Measurements from ENCODE around the gene SLIT3.

Gene SLIT3

DNA sequence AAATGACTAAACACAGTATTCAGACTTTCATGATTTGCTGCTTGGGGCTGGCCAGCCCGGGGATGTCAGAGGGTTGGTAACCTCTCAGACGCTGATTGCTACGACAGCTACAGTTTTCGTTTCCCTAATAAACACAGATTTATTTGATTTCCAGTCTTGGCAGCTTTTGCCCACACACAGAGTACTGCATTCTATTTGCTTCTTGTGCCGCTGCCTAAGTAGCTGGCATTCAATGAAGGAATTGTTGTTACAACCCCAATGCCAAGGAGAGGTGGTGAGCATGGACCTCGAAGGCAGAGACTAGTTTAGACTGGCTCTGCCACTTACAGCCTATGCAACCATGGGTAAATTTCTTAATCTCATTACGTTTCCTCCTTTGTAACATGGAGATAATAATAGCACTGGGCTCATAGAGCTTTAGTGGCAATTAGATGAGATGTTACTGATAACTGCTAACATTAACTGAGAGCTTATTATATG lies 474.7 kb downstream of the SLIT3 start:
- Histone ChIP-seq H3K27ac (ENCODE audit: low read length) (no peak overlapping the region), H3K79me2 (ENCODE audit: insufficient read depth, low read length) (no peaks in the 10 kb centered on the region), H3K4me3 (ENCODE audit: low read depth in 1 of 2, low read length in 2 of 2) (no peak overlapping the region), H4K20me1 (ENCODE audit: insufficient read depth, low read length) (no peaks in the 10 kb centered on the region), H3K4me2 (ENCODE audit: insufficient read depth, low read length) (no peak overlapping the region), H3K36me3 (ENCODE audit: insufficient read depth, low read length) (no peaks in the 10 kb centered on the region), H2AFZ (ENCODE audit: low read depth, low read length) (no peak overlapping the region), H3K9ac (ENCODE audit: low read depth, low read length) (no peak overlapping the region), H3K9me3 (ENCODE audit: insufficient read depth, low read length, severe bottlenecking) (no peaks in the 10 kb centered on the region), H3K4me1 (ENCODE audit: insufficient read depth, low read length) (no peaks in the 10 kb centered on the region), H3K27me3 (ENCODE audit: insufficient read depth, low read length, poor library complexity) (no peaks in the 10 kb centered on the region)
- no peak for TF ChIP-seq EZH2 (IDR thresholded peaks at IDR 0.05; ENCODE audit: borderline replicate concordance, low read depth, low read length, severe bottlenecking)
- TF ChIP-seq, protein P1, sequence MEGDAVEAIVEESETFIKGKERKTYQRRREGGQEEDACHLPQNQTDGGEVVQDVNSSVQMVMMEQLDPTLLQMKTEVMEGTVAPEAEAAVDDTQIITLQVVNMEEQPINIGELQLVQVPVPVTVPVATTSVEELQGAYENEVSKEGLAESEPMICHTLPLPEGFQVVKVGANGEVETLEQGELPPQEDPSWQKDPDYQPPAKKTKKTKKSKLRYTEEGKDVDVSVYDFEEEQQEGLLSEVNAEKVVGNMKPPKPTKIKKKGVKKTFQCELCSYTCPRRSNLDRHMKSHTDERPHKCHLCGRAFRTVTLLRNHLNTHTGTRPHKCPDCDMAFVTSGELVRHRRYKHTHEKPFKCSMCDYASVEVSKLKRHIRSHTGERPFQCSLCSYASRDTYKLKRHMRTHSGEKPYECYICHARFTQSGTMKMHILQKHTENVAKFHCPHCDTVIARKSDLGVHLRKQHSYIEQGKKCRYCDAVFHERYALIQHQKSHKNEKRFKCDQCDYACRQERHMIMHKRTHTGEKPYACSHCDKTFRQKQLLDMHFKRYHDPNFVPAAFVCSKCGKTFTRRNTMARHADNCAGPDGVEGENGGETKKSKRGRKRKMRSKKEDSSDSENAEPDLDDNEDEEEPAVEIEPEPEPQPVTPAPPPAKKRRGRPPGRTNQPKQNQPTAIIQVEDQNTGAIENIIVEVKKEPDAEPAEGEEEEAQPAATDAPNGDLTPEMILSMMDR (IDR thresholded peaks at IDR 0.05; ENCODE audit: borderline replicate concordance, extremely low read depth, low read length, poor library complexity, severe bottlenecking), result no peak
- DNase-seq, result no peak
- no peak for ATAC-seq (ENCODE audit: insufficient read depth, low read depth)

DNA sequence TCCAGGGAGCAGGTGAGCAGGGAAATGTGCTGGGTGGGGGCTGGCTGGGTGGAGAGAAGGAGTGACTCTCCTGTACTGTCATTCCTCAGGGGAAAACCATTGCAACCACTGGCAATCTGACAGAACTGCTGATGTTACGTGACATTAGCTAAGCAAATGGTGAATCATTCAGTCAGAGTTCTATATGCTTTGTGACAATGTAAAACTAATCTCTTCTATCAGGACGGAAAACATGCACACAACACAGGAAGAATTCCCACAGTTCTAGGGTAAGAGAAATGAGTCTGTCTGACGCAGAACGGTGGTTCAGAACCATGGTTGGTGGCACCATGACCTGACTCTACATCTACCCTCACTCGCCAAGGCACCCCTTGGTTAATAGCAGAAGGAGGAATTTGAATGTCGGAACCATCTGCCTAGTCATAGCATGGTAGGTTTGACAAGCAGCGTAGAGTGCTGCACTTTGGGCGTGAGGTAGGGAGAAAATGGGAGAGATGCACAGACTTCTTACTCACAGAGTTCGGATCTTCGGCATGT lies 478.1 kb downstream of the SLIT3 start:
- H3K4me3 ChIP-seq (ENCODE audit: low read depth in 1 of 2, low read length in 2 of 2), result no peak overlapping the region
- H3K27me3 ChIP-seq (ENCODE audit: insufficient read depth, low read length, poor library complexity), result no peaks in the 10 kb centered on the region
- H3K4me1 ChIP-seq (ENCODE audit: insufficient read depth, low read length), result no peaks in the 10 kb centered on the region
- H3K79me2 ChIP-seq (ENCODE audit: insufficient read depth, low read length), result no peaks in the 10 kb centered on the region
- no peak overlapping the region for H3K9ac ChIP-seq (ENCODE audit: low read depth, low read length)
- no peak overlapping the region for H2AFZ ChIP-seq (ENCODE audit: low read depth, low read length)
- ATAC-seq (ENCODE audit: insufficient read depth, low read depth), result no peak
- no peaks in the 10 kb centered on the region for H4K20me1 ChIP-seq (ENCODE audit: insufficient read depth, low read length)
- TF ChIP-seq EZH2 (IDR thresholded peaks at IDR 0.05; ENCODE audit: borderline replicate concordance, low read depth, low read length, severe bottlenecking), result no peak
- no peak overlapping the region for H3K27ac ChIP-seq (ENCODE audit: low read length)
- no peaks in the 10 kb centered on the region for H3K9me3 ChIP-seq (ENCODE audit: insufficient read depth, low read length, severe bottlenecking)
- DNase-seq, result no peak
- no peaks in the 10 kb centered on the region for H3K36me3 ChIP-seq (ENCODE audit: insufficient read depth, low read length)
- no peak overlapping the region for H3K4me2 ChIP-seq (ENCODE audit: insufficient read depth, low read length)

DNA sequence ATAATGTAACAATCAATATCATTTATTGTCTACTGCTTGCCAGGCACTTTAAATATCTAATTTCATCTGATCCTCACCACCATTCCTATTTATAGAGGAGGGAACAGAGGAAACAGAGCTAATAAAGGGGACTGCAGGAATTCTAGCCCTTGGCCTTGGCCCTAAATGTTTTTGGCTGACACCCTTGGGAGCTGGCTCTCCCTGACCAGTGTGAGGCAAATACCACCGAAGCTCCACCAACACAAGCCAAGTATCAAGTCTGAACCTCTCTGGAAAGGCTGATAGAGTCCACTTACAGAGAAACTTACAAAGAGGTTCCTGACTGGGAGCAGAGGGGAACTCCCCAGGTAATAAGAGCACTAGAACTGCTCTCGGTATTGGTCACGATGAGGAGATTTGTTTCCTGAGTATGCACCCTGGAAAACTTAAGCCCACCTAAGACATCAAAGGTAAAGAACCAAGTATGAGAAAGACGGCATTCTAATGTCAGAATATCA lies 478.6 kb downstream of the SLIT3 start:
- no peak for TF ChIP-seq EZH2 (IDR thresholded peaks at IDR 0.05; ENCODE audit: borderline replicate concordance, low read depth, low read length, severe bottlenecking)
- TF ChIP-seq, protein P1 (IDR thresholded peaks at IDR 0.05; ENCODE audit: borderline replicate concordance, extremely low read depth, low read length, poor library complexity, severe bottlenecking), result no peak
- no peak for DNase-seq
- no peaks in the 10 kb centered on the region for H3K79me2 ChIP-seq (ENCODE audit: insufficient read depth, low read length)
- H4K20me1 ChIP-seq (ENCODE audit: insufficient read depth, low read length), result no peaks in the 10 kb centered on the region
- no peak overlapping the region for H3K9ac ChIP-seq (ENCODE audit: low read depth, low read length)
- no peaks in the 10 kb centered on the region for H3K4me1 ChIP-seq (ENCODE audit: insufficient read depth, low read length)
- H3K4me2 ChIP-seq (ENCODE audit: insufficient read depth, low read length), result no peak overlapping the region
- H3K36me3 ChIP-seq (ENCODE audit: insufficient read depth, low read length), result no peaks in the 10 kb centered on the region
- H3K27me3 ChIP-seq (ENCODE audit: insufficient read depth, low read length, poor library complexity), result no peaks in the 10 kb centered on the region
- no peak overlapping the region for H3K27ac ChIP-seq (ENCODE audit: low read length)
- ATAC-seq (ENCODE audit: insufficient read depth, low read depth), result no peak
- no peak overlapping the region for H2AFZ ChIP-seq (ENCODE audit: low read depth, low read length)
- no peaks in the 10 kb centered on the region for H3K9me3 ChIP-seq (ENCODE audit: insufficient read depth, low read length, severe bottlenecking)
- H3K4me3 ChIP-seq (ENCODE audit: low read depth in 1 of 2, low read length in 2 of 2), result no peak overlapping the region

DNA sequence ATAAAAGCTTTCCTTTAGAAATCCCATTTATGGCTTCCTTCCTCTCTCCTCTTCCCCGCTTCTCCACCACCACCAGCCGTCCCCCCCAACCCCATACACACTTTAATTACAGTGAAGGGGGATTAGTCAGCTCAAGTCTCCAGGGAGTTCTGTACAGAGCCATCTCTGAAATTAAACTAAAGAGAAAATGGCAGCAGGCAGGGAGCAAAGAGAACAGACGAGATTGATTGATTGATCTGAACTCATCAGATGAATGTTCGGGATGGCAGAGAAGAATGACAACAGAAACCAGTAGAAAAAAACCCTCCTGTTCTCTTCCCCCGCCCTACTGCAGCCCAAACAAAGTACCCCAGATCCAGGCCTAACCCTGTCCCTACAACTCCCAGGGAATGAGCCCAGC lies 480.1 kb downstream of the SLIT3 start:
- Histone ChIP-seq H3K27me3 (ENCODE audit: insufficient read depth, low read length, poor library complexity) (no peaks in the 10 kb centered on the region), H3K4me1 (ENCODE audit: insufficient read depth, low read length) (no peaks in the 10 kb centered on the region), H3K36me3 (ENCODE audit: insufficient read depth, low read length) (no peaks in the 10 kb centered on the region), H2AFZ (ENCODE audit: low read depth, low read length) (no peak overlapping the region), H3K9me3 (ENCODE audit: insufficient read depth, low read length, severe bottlenecking) (no peaks in the 10 kb centered on the region), H3K27ac (ENCODE audit: low read length) (no peak overlapping the region), H3K4me3 (ENCODE audit: low read depth in 1 of 2, low read length in 2 of 2) (no peak overlapping the region), H3K79me2 (ENCODE audit: insufficient read depth, low read length) (no peaks in the 10 kb centered on the region), H3K9ac (ENCODE audit: low read depth, low read length) (no peak overlapping the region), H4K20me1 (ENCODE audit: insufficient read depth, low read length) (no peaks in the 10 kb centered on the region), H3K4me2 (ENCODE audit: insufficient read depth, low read length) (no peak overlapping the region)
- no peak for TF ChIP-seq EZH2 (IDR thresholded peaks at IDR 0.05; ENCODE audit: borderline replicate concordance, low read depth, low read length, severe bottlenecking)
- TF ChIP-seq, protein P1 (IDR thresholded peaks at IDR 0.05; ENCODE audit: borderline replicate concordance, extremely low read depth, low read length, poor library complexity, severe bottlenecking), result no peak
- ATAC-seq (ENCODE audit: insufficient read depth, low read depth) (no peak), DNase-seq (no peak)

All from DND-41 (cell line).